SU-DHL-6 (cell line): Measurements from ENCODE around the gene ARRB1.
"Not testable (repeated sequence)": the region's sequence is repeated elsewhere in the genome, so short reads cannot be mapped to it uniquely, and the experiment has no call there.

ENCODE experiments used
- H2AFZ ChIP-seq: fragments of 200-600 bp; sonication (generic); 2 replicates; pipeline ENCODE4 v1.6.1; 2014; ENCODE audit warnings: low read depth, mild to moderate bottlenecking, moderate library complexity, mixed read lengths, antibody characterized with exemption, low read length; ENCODE audit not compliant: severe bottlenecking
- H3F3A ChIP-seq: fragments of 200-600 bp; shearing (Covaris generic); 2 replicates; pipeline ENCODE4 v1.6.0; 2016; ENCODE audit warnings: antibody characterized with exemption, mild to moderate bottlenecking; ENCODE audit not compliant: insufficient read depth
- H3K27ac ChIP-seq: fragments of 200-600 bp; sonication (generic); 2 replicates; pipeline ENCODE4 v1.5.1; 2016; ENCODE audit warnings: low read depth, mild to moderate bottlenecking, low read length, moderate library complexity, mixed read lengths
- H3K27me3 ChIP-seq: fragments of 200-600 bp; sonication (generic), shearing (Covaris generic); 2 replicates; pipeline ENCODE4 v1.6.0; 2014; ENCODE audit warnings: mild to moderate bottlenecking, low read length
- H3K36me3 ChIP-seq: fragments of 200-600 bp; sonication (generic); 2 replicates; pipeline ENCODE4 v1.6.1; 2014; ENCODE audit warnings: mild to moderate bottlenecking, low read length, mixed read lengths
- H3K4me2 ChIP-seq: fragments of 300-600, 200-600 bp; shearing (Covaris generic), sonication (generic); 2 replicates; pipeline ENCODE4 v1.6.0; 2014; ENCODE audit warnings: low read length, low read depth, mild to moderate bottlenecking; ENCODE audit not compliant: poor library complexity, severe bottlenecking
- H3K4me3 ChIP-seq: fragments of 200-600 bp; sonication (generic); 2 replicates; pipeline ENCODE4 v1.5.1; 2014; ENCODE audit warnings: antibody characterized with exemption, low read length, mild to moderate bottlenecking, mixed read lengths; ENCODE audit not compliant: insufficient read depth, poor library complexity, severe bottlenecking
- H3K79me2 ChIP-seq: fragments of 200-600 bp; sonication (generic); 2 replicates; pipeline ENCODE4 v1.6.1; 2014; ENCODE audit warnings: mild to moderate bottlenecking, low read length, moderate library complexity; ENCODE audit not compliant: insufficient read depth
- H3K9ac ChIP-seq: fragments of 200-600 bp; sonication (generic); 2 replicates; pipeline ENCODE4 v1.7.0; 2014; ENCODE audit warnings: mild to moderate bottlenecking, low read length
- H3K9me2 ChIP-seq: fragments of 200-600 bp; sonication (generic); replicated peaks from 2 replicates; pipeline ENCODE4 v1.6.1; 2014; ENCODE audit warnings: low read length; ENCODE audit not compliant: insufficient read depth
- H3K9me3 ChIP-seq: fragments of 200-600 bp; sonication (generic); 2 replicates; pipeline ENCODE4 v1.6.1; 2014; ENCODE audit warnings: low read length, mixed read lengths; ENCODE audit not compliant: insufficient read depth
- H4K20me1 ChIP-seq: fragments of 200-600 bp; sonication (generic); 2 replicates; pipeline ENCODE4 v1.6.1; 2014; ENCODE audit warnings: low read depth, mild to moderate bottlenecking, antibody characterized with exemption, low read length, moderate library complexity, mixed read lengths
- EZH2phosphoT487 ChIP-seq: fragments of 200-600 bp; sonication (generic), shearing (Covaris generic); conservative IDR thresholded peaks from 2 replicates; pipeline ENCODE4 v1.6.1; 2018; ENCODE audit warnings: mild to moderate bottlenecking, antibody characterized with exemption, low read length, moderate library complexity, mixed read lengths
- TF ChIP-seq, protein P1 (sequence below): fragments of 200-600 bp; sonication (generic); IDR thresholded peaks from one replicate; pipeline ENCODE4 v1.5.1; 2017; ENCODE audit warnings: antibody characterized with exemption, mild to moderate bottlenecking, low read length, moderate library complexity; ENCODE audit not compliant: insufficient read depth, poor library complexity, severe bottlenecking

ARRB1 gene

DNA sequence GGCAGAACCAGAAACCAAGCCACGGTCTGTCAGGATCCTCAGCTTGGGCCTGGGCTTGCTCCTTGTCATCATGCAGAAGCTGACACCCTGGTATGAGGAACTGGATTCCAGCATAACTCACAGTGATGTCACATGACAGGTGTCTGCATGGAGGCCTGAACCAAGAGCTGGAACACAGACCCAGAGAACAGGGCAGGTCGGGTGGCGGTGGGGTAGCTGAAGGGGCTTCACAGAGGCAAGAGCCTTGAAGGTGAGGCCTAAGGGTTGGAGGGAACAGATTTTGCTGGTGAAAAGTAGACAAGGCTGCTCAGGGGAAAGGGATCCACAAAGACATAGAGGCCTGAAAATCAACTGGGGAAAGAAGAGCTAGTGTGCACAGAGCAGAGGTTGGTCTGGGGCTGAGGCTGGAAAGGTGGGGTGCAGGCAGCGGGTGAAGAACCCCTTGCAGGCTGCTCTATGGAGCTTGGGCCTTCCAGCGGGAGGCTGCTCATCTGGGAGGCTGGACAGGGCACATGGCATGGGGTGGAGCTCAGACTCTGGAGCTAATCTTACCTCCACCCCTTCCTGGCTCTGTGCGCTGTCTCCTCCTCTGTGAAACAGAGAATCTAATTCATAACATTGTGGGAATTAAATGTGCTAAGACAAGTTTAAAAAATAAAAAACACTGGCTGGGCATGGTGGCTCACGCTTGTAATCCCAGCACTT is 29.4 kb upstream of the ARRB1 start:
- no peak overlapping the region for H3K27ac ChIP-seq
- no peak overlapping the region for H3K4me3 ChIP-seq
- no peaks in the 10 kb centered on the region for H3K9me2 ChIP-seq
- no peak overlapping the region for H2AFZ ChIP-seq
- H3K79me2 ChIP-seq: no peaks in the 10 kb centered on the region
- H3K4me2 ChIP-seq: no peak overlapping the region
- H3K36me3 ChIP-seq: no peaks in the 10 kb centered on the region
- no peaks in the 10 kb centered on the region for H3K9me3 ChIP-seq
- no peak overlapping the region for H3K9ac ChIP-seq
- TF ChIP-seq, protein P1, sequence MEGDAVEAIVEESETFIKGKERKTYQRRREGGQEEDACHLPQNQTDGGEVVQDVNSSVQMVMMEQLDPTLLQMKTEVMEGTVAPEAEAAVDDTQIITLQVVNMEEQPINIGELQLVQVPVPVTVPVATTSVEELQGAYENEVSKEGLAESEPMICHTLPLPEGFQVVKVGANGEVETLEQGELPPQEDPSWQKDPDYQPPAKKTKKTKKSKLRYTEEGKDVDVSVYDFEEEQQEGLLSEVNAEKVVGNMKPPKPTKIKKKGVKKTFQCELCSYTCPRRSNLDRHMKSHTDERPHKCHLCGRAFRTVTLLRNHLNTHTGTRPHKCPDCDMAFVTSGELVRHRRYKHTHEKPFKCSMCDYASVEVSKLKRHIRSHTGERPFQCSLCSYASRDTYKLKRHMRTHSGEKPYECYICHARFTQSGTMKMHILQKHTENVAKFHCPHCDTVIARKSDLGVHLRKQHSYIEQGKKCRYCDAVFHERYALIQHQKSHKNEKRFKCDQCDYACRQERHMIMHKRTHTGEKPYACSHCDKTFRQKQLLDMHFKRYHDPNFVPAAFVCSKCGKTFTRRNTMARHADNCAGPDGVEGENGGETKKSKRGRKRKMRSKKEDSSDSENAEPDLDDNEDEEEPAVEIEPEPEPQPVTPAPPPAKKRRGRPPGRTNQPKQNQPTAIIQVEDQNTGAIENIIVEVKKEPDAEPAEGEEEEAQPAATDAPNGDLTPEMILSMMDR: no peak
- TF ChIP-seq EZH2phosphoT487: no peak
- no peaks in the 10 kb centered on the region for H3K27me3 ChIP-seq
- no peaks in the 10 kb centered on the region for H3F3A ChIP-seq
- no peaks in the 10 kb centered on the region for H4K20me1 ChIP-seq

- TF ChIP-seq EZH2phosphoT487: no peak
- TF ChIP-seq, protein P1: no peak
- Histone ChIP-seq H3K36me3 (no peaks in the 10 kb centered on the region), H2AFZ (no peak overlapping the region)
Observed at GRCh38 chr11:75380245-75380644, 28.8 kb upstream of the ARRB1 start.

GRCh38 chr11:75378776-75379175 is 27.3 kb upstream of the ARRB1 start:
- not testable (repeated sequence) for H3K27me3 ChIP-seq, H3K27ac ChIP-seq, H3F3A ChIP-seq, H3K36me3 ChIP-seq, H3K4me2 ChIP-seq, H3K9ac ChIP-seq, H3K79me2 ChIP-seq, H3K9me3 ChIP-seq, H4K20me1 ChIP-seq, H2AFZ ChIP-seq, H3K9me2 ChIP-seq, H3K4me3 ChIP-seq

More at GRCh38 chr11:75380245-75380644, 28.8 kb upstream of the ARRB1 start:
- Histone ChIP-seq H3K27me3 (no peaks in the 10 kb centered on the region), H3K9me2 (no peaks in the 10 kb centered on the region), H3K9me3 (no peaks in the 10 kb centered on the region), H3F3A (no peaks in the 10 kb centered on the region), H3K79me2 (no peaks in the 10 kb centered on the region), H3K4me3 (no peak overlapping the region), H3K9ac (no peak overlapping the region), H3K27ac (no peak overlapping the region), H3K4me2 (no peak overlapping the region), H4K20me1 (no peaks in the 10 kb centered on the region)

DNA sequence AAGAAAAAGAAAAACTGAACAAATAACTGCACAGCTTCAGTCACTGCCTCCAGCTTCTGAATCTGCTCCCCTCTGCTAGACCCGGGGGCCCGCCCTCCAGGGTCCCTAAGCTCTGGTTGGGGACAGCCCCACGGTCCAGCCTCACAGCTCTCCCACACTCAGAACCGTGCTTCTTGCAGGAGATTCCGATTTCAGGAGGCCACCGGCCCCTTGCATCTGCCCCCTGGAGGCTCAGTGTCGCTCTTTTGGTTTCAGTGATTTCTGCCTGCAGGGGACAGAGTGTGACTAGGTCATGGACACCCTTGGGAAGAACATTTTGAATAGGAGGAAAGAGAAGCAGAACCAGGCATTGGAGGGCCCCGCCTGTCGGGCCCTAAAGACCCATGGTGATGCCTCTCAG is 24.7 kb upstream of the ARRB1 start:
- Histone ChIP-seq H3K9me3 (no peaks in the 10 kb centered on the region), H3F3A (no peaks in the 10 kb centered on the region), H4K20me1 (no peaks in the 10 kb centered on the region), H3K27me3 (no peaks in the 10 kb centered on the region), H3K4me3 (no peak overlapping the region), H3K27ac (no peak overlapping the region), H2AFZ (no peak overlapping the region), H3K36me3 (no peaks in the 10 kb centered on the region), H3K9ac (no peak overlapping the region), H3K9me2 (no peaks in the 10 kb centered on the region), H3K79me2 (no peaks in the 10 kb centered on the region), H3K4me2 (no peak overlapping the region)
- TF ChIP-seq, protein P1: no peak
- no peak for TF ChIP-seq EZH2phosphoT487
